Skeletal muscle tissue (tissue), 4 donors: Measurements from ENCODE around the gene THAP6. TPM values are rescaled to one million over a fixed set of nuclear protein-coding genes. Genes with fewer than 3 reads are reported as not detected.
"Not testable (repeated sequence)": the region's sequence is repeated elsewhere in the genome, so short reads cannot be mapped to it uniquely, and the experiment has no call there.

Experiments
- H3K27ac ChIP-seq: one replicate; pipeline ENCODE4 v1.7.0; 2013; ENCODE audit warnings: mild to moderate bottlenecking, low read depth, low read length, inconsistent platforms
- H3K27me3 ChIP-seq, 3 donors: one replicate each; pipeline ENCODE4 v1.7.0; 2013; ENCODE audit warnings: low read length in 3 of 3; ENCODE audit not compliant: control insufficient read depth in 3 of 3, insufficient read depth in 3 of 3
- H3K36me3 ChIP-seq, 3 donors: one replicate each; pipeline ENCODE4 v1.7.0; 2013; ENCODE audit warnings: low read length in 3 of 3; ENCODE audit not compliant: control insufficient read depth in 3 of 3, insufficient read depth in 3 of 3
- H3K4me1 ChIP-seq, 3 donors: one replicate each; pipeline ENCODE4 v1.7.0; 2013; ENCODE audit warnings: low read length in 3 of 3, mild to moderate bottlenecking in 3 of 3; ENCODE audit not compliant: control insufficient read depth in 3 of 3, insufficient read depth in 3 of 3
- H3K4me3 ChIP-seq, 3 donors: one replicate each; pipeline ENCODE4 v1.7.0; 2013; ENCODE audit warnings: low read length in 3 of 3
- H3K9ac ChIP-seq, 3 donors: one replicate each; pipeline ENCODE4 v1.7.0; 2013; ENCODE audit warnings: low read length in 3 of 3, mild to moderate bottlenecking in 3 of 3, moderate library complexity in 2 of 3, low read depth in 1 of 3
- H3K9me3 ChIP-seq, 3 donors: one replicate each; pipeline ENCODE4 v1.7.0; 2013; ENCODE audit warnings: low read length in 3 of 3; ENCODE audit not compliant: control insufficient read depth in 3 of 3
- total RNA-seq: library from RNA; depleted of rRNA; stranded (reverse); fragments of >200 nt; gene quantifications from one replicate; pipeline ENCODE4 v1.2.3, GENCODE V29; 2014
- donor health status: Osteomylitis.

The THAP6 gene
- total RNA-seq, 1 donor from 2014 or later = 12.0 TPM

- H3K27ac ChIP-seq = no peak overlapping the region
- H3K9ac ChIP-seq = no peak overlapping the region
- no peaks in the 10 kb centered on the region for H3K9me3 ChIP-seq
- H3K27me3 ChIP-seq = no peaks in the 10 kb centered on the region
- H3K4me1 ChIP-seq = peaks cover 0 to 3% (median 0%) of the 10 kb centered on the region in 3 donors
- no peak overlapping the region for H3K4me3 ChIP-seq
- peaks cover 0 to 28% (median 10%) of the 10 kb centered on the region in 3 donors for H3K36me3 ChIP-seq
These were observed 16.2 kb upstream of the THAP6 start for GRCh38 chr4:75498041-75498440.

- Histone ChIP-seq H3K27ac (no peak overlapping the region), H3K9ac (no peak overlapping the region), H3K36me3 (peaks cover 0 to 27% (median 11%) of the 10 kb centered on the region in 3 donors), H3K9me3 (no peaks in the 10 kb centered on the region), H3K4me3 (no peak overlapping the region), H3K27me3 (no peaks in the 10 kb centered on the region), H3K4me1 (peaks cover 0 to 3% (median 0%) of the 10 kb centered on the region in 3 donors)
These were observed 14.4 kb upstream of the THAP6 start for GRCh38 chr4:75499900-75500299.

DNA sequence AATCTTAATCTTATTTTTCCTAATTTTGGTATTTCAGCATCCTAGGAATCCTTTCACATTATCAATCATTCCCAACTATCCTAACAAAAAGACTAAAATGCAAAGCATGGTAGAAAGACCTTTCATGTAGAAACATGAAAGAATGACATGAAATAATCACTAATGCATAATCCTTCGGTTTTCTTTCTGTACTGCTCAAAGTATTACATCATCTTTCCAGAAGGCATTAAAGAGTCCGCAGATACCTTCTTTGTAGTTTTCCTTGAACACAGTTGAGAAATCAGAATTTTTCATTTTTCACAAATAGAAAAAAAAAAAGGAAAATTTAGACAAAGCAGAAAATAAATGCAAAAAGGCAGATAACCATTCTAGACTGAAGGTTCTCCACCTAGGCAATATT is 11.6 kb upstream of the THAP6 start:
- no peak overlapping the region for H3K4me3 ChIP-seq
- H3K27me3 ChIP-seq = no peaks in the 10 kb centered on the region
- no peak overlapping the region for H3K27ac ChIP-seq
- no peaks in the 10 kb centered on the region for H3K9me3 ChIP-seq
- H3K4me1 ChIP-seq = no peaks in the 10 kb centered on the region
- H3K36me3 ChIP-seq = peaks cover 0 to 21% (median 21%) of the 10 kb centered on the region in 3 donors
- H3K9ac ChIP-seq = no peak overlapping the region

- H3K9ac ChIP-seq = no peak overlapping the region
- no peaks in the 10 kb centered on the region for H3K9me3 ChIP-seq
- H3K36me3 ChIP-seq = peaks cover 0 to 16% (median 16%) of the 10 kb centered on the region in 3 donors
- H3K27me3 ChIP-seq = no peaks in the 10 kb centered on the region
- peaks cover 0 to 3% (median 0%) of the 10 kb centered on the region in 3 donors for H3K4me1 ChIP-seq
- no peak overlapping the region for H3K4me3 ChIP-seq
- H3K27ac ChIP-seq = no peak overlapping the region
These were observed 8.6 kb upstream of the THAP6 start for GRCh38 chr4:75505630-75506029.

- H3K27ac ChIP-seq = not testable (repeated sequence)
- Histone ChIP-seq H3K36me3 (peaks cover 0 to 10% (median 9%) of the 10 kb centered on the region in 3 donors), H3K4me1 (peaks cover 12 to 30% (median 19%) of the 10 kb centered on the region in 3 donors)
These were observed 4.7 kb upstream of the THAP6 start for GRCh38 chr4:75509592-75509991.

GRCh38 chr4:75511841-75512240 is 2.4 kb upstream of the THAP6 start:
- Histone ChIP-seq H3K27ac (peak overlapping the region; percentile 89), H3K4me3 (peak overlapping the region in 2 of 3 donors; percentile 24 to 38), H3K36me3 (peaks cover 0 to 2% (median 1%) of the 10 kb centered on the region in 3 donors), H3K9ac (no peak overlapping the region), H3K27me3 (no peaks in the 10 kb centered on the region), H3K4me1 (peaks cover 18 to 36% (median 28%) of the 10 kb centered on the region in 3 donors), H3K9me3 (no peaks in the 10 kb centered on the region)

More at GRCh38 chr4:75509592-75509991, 4.7 kb upstream of the THAP6 start:
- H3K27me3 ChIP-seq, H3K4me3 ChIP-seq, H3K9me3 ChIP-seq, H3K9ac ChIP-seq: not testable (repeated sequence)

GRCh38 chr4:75512386-75513211 is 1.7 kb upstream of the THAP6 start:
- Histone ChIP-seq H3K9me3 (no peaks in the 10 kb centered on the region), H3K27me3 (no peaks in the 10 kb centered on the region), H3K27ac (peak overlapping the region; percentile 89), H3K36me3 (peaks cover 0 to 8% (median 6%) of the 10 kb centered on the region in 3 donors), H3K4me1 (peaks cover 18 to 36% (median 28%) of the 10 kb centered on the region in 3 donors), H3K4me3 (peak overlapping the region; percentile 93 to 98 (median 93)), H3K9ac (peak overlapping the region; percentile 87 to 96 (median 92))

DNA sequence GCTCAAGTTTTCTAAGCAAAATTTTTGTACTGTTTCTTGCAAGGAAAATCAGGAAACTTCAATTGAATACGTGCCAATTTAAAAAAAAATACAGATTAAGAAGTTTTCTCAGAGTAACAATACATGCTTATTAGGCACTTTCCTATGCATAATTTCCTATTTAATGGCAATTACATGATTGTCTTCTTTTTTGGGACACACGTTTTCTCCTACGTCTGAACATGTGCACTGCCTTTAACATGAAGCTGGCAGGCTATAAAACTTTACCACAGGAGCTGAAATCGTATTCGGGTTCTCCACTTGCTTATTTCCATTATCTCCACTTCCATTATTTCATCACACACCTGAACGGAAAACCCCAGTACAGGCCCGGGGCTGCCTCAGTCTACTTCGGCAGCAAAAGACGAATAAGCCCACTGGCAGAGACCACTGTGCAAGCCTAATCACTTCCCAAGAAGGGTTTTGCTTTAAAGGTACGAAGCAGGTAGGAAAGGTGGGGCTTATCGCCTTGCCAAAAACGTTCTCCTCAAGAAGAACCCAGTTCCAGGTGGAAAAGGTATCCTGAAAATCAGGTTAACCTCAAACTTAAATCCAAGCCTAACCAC is 645 bp upstream of the THAP6 start:
- H3K9me3 ChIP-seq = no peaks in the 10 kb centered on the region
- peaks cover 18 to 36% (median 28%) of the 10 kb centered on the region in 3 donors for H3K4me1 ChIP-seq
- peak overlapping the region; percentile 93 to 98 (median 93) for H3K4me3 ChIP-seq
- peak overlapping the region; percentile 87 to 96 (median 92) for H3K9ac ChIP-seq
- H3K27ac ChIP-seq = peak overlapping the region; percentile 89
- no peaks in the 10 kb centered on the region for H3K27me3 ChIP-seq
- H3K36me3 ChIP-seq = peaks cover 0 to 11% (median 8%) of the 10 kb centered on the region in 3 donors

- Histone ChIP-seq H3K9ac (peak overlapping the region; percentile 87 to 95 (median 92)), H3K4me1 (peaks cover 18 to 36% (median 28%) of the 10 kb centered on the region in 3 donors), H3K9me3 (no peaks in the 10 kb centered on the region), H3K27ac (peak overlapping the region; percentile 89), H3K27me3 (no peaks in the 10 kb centered on the region), H3K4me3 (peak overlapping the region; percentile 93 to 98 (median 93)), H3K36me3 (peaks cover 0 to 14% (median 11%) of the 10 kb centered on the region in 3 donors)
These were observed 808 bp downstream of the THAP6 start for GRCh38 chr4:75514949-75515612.
